HG03066 (cell line): ENCODE data around the gene ZFYVE28.

Source experiments
- ATAC-seq: cut with Tn5 transposase; IDR thresholded peaks from one replicate; pipeline ENCODE4 v1.9.1; 2021; ENCODE audit warnings: low read depth; ENCODE audit not compliant: unreplicated experiment

Gene ZFYVE28

DNA sequence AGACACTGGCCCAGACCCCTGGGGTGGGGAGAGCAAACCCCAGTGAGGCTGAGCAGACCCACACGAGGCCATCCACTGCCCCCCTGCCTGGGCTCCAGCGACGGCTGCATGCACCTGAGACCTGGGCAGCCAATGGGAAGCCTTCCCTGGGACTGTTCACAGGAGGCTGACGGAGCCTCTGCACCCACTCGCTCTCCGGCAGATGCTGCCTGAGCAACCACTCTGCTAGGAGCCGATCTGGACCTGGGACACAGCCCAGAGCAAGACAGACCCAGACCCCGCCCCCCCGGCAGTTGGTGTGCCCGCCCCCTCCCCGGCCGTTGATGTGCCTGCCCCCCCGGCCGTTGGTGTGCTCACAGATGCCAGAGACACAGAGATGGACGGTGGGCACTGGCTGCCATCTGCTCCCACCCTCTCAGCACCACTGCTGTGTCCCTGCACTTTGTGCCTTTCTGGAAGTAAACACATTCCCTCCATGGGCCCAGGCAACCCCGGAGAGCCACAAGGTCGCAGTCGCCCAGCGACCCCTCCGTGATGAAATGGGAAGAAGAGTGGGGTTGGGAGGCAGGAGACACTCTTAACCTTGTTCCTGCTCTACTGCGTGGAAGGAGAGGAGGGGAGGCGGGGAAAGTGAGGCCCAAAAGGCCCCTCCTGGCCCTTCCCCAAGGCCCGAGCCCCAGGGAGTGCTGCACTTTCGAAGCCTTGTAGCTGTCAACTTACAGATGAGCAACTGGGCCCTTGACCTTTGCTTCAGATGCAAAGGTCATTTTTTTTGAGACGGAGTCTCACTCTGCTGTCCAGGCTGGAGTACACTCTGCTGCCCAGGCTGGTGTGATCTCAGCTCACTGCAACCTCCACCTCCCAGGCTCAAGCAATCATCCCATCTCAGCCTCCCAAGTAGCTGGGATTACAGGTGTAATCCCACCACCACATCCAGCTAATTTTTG is 62.0 kb downstream of the ZFYVE28 start:
- no peak for ATAC-seq

DNA sequence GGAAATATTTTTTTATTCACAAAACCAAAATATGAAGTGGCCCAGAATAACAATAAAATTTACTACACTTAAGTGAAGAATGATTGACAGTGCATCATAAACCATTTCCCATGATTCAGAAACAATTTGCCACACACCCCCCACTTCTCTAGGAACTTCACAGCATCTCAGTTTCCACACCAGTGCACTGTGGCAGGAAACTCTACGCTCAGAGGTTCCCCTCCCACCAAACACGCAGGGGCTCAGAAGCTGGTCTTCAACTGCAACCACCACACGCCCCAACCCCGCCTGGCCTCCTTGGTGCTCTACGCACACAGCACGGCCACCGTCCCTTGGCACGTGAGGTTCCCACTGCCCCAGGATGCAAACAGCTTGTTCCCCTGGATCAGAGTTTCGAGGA is 63.7 kb downstream of the ZFYVE28 start:
- no peak for ATAC-seq

GRCh38 chr4:2354118-2354517 is 64.3 kb downstream of the ZFYVE28 start:
- ATAC-seq = no peak

DNA sequence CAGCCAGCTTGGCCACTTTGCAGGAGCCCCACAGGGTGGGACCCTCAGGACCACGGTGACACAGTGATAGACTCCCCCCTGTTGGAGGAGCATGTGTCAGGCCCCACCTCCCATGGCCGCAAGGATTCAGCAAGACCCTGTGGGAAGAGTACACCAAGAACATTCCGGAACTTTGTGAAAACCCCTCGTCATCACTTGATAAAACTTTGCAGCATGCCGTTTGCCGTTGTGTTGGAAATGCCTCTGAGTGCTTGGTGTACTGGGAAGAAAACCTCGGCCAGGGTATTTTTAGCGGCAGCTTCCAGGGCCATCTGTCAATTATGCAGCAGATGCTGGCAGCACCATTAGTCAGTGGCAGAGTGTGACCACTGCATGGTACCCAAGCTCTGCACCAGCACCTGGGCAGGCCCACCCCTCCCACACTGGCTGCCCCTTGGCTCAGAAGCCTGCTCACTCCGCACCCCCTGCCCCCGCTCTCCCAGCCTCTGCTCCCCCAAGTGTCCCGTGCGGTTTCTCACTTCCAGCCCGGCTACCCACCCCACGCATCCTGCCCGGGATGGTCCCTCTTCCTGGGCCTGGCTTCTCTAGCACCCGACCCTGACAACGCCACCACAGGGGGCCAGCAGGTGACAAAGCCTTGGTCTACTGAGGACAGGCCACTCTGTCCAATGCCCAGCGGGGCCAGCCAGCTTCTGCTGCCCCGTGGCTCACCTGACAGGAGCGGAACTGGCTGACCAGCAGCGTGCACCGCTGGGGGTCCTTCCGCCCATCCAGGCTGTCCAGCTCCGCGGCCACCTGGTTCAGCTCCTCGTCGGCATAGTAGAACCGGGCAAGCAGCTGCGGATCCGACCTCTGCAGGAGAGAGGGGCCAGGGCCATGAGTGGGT is 65.0 kb downstream of the ZFYVE28 start:
- no peak for ATAC-seq

- no peak for ATAC-seq
Observed at GRCh38 chr4:2352729-2353221, 65.7 kb downstream of the ZFYVE28 start.

DNA sequence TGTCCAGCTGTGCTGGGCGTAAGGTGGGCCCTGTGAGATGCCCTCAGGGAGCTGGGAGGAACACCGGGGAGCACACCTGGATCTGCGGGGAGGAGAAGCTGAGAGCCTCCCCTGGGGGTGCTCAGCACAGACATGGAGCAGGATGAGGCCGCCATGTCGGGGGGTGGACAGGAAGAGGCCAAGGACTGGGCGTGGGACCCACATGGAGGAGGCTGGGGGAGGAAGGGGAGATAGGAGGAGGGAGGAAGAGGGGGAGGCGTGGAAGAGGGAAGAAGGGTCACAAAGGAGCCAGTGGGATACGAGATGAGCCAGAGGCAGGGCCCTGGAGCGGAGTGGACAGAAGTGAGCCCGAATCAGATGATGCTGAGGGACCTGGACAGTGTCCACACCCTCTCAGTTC is 66.3 kb downstream of the ZFYVE28 start:
- ATAC-seq = no peak

DNA sequence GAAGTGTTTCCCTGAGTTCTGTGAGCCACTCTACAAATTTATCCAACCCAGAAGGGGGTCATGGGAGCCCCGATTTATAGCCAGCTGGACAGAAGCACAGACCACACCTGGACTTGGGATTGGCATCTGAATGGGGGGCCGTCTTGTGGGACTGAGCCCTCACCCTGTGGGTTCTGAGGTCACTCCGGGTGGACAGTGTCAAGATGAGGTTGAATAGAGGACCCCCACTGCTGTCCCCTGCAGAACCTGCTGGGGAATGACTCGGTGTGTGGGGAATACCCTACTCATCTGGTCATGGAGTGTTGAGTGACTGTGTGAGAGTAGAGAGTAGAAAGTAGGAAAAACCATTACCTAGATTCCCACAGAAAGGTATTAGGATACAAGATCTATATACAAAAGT is 67.5 kb downstream of the ZFYVE28 start:
- ATAC-seq = no peak

- ATAC-seq = no peak
Observed at GRCh38 chr4:2348786-2349185, 69.7 kb downstream of the ZFYVE28 start.

DNA sequence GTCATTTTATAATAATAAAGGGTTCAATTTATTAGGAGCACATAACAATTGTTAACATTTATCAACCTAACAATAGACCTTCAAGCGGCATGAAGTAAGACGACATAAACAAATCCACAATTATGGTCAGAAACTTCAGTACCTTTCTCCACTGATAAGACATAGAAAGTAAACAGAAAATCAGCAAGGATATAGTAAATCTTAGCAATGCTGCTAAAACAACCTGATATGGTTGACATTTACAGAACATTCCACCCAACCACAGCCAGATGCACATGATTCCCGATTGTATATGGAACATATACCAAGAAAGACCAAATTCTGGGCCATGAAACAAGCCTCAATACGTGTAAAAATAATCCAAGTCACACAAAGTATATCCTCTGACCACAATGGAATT is 71.3 kb downstream of the ZFYVE28 start:
- ATAC-seq = no peak

GRCh38 chr4:2343476-2343875 is 75.0 kb downstream of the ZFYVE28 start:
- no peak for ATAC-seq

GRCh38 chr4:2341911-2342652 is 76.4 kb downstream of the ZFYVE28 start:
- ATAC-seq = no peak

DNA sequence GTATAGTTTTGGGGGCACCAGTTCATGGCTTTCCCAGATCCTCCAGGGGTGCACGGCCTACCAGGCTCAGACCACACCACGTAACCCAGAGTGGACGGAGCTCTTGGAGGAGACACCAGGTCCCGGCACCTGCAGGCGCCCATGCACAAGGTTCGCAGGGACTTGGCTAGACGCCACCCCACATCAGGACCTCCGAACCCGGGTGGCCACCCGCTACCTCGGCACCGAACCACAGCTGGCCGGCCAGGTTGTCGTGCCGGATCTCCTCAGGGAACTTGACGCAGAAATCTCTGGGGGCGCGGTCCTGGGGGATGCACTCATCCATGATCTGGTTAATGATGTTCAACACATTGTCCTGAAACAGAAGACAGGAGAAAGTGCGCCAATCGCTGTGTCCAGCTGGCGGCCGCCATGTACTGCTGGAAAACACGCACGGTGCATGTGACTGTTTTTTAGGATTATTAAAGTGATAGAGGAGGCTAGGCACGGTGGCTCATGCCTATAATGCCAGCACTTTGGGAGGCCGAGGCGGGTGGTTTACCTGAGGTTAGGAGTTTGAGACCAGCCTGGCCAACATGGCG is 77.1 kb downstream of the ZFYVE28 start:
- ATAC-seq = no peak

GRCh38 chr4:2340272-2341061 is 78.0 kb downstream of the ZFYVE28 start:
- no peak for ATAC-seq

DNA sequence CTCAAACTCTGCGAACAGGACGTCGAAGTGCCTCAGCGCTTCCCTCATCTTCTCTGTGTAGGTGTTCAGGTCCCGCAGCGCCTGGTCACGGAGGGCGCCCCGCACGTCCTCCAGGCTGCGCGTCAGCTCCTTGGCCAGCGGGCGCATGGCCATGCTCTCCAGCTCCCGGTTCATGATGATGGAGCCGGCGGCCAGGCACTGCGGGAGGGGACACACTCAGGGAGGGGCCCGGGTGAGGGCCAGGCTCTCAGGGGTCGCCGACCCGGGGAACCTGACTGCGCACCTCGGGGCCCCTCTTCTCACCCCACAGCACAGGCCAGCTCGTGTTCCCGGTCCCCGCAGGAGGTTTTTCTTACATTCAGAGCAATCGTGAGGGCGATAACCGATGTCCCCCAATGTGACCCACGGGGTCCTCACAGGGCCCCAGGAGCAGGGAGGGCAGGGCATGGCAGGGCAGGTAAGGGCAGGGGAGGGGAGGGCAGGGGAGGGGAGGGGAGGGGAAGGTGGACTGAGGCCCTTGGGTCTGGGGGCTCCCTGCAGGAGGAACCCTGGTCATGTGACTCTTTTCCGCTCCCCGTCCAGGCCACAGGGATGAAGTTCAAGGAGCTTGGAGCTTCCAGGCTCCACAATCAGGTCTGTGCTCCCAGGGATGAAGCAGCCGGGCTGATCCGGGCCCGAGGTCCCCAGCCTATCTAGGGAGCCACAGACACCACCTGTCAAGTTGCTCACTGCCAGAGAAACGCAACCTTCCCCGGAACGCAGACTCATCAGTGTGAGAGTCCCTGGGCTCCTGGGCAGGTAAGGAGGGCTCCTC is 78.8 kb downstream of the ZFYVE28 start:
- ATAC-seq = no peak

DNA sequence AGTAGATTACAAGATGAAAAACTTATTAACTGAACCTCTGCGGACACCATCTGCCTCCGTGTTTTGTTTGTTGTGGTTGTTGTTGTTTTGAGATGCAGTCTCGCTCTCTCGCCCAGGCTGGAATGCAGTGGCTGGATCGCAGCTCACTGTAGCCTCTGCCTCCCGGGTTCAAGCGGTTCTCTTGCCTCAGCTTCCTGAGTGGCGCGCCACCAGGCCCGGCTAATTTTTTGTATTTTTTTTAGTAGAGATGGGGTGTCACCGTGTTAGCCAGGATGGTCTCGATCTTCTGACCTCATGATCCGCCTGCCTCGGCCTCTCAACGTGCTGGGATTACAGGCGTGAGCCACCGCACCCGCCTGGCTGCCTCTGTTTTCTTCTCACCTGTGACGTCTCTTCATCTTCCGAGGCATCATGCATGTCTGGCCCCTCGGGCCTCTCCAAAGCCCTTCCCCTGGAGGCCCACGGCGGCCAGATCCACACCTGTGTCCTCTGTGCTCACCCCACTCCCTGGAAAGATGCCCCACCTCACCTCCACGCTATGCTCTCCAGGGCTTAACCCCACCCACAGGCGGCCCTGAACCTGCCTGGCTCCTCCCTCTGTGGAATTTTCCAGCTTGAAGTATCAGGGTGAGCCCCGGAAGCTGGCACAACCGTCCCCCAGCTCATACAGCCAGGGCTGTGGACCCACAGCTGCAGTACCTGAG is 79.5 kb downstream of the ZFYVE28 start:
- no peak for ATAC-seq

DNA sequence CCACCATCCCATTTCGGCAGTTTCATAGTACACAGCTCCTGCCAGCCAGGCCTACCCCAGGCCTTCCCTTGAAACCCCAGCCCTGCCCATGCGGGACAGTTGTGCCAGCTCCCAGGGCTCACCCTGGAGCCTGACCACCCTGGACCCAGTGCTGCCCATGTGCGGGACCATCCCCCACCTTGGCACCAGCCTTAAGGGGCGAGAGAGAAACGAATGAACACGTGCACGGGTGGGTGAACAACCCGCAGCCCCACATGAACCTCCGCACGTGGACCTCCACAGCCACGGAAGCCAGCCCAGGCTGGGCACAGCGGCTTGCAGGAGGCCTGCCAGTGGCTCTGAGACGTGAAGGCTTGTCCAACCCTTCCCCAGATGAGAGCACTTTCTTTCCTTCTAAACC is 80.5 kb downstream of the ZFYVE28 start:
- ATAC-seq = no peak

DNA sequence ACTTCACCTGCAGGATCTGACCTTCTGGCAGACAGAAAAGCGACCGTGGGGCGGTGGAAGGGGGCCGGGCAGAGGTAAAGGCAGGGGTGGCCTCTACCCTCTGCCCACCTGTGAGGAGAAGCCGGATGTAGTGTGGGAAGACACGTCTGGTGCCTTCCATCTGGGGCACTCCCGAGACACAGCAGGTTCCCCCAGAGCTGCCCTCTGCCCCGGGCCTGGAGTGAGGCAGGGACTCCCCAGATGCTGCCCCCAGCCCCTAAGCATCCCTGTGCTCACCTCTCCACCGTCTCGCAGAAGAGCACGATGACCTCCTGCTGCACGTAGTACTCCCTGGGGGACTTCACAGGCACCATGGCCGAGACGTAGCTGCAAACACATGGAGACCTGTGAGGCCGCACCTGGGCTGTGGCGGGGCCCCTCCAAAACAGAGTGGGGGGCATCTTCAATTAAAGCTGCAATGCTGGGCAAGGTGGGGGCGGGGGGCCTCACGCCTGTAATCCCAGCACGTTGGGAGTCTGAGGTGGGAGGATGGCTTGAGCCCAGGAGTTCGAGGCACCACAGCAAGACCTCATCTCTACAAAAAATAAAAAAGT is 81.2 kb downstream of the ZFYVE28 start:
- no peak for ATAC-seq

DNA sequence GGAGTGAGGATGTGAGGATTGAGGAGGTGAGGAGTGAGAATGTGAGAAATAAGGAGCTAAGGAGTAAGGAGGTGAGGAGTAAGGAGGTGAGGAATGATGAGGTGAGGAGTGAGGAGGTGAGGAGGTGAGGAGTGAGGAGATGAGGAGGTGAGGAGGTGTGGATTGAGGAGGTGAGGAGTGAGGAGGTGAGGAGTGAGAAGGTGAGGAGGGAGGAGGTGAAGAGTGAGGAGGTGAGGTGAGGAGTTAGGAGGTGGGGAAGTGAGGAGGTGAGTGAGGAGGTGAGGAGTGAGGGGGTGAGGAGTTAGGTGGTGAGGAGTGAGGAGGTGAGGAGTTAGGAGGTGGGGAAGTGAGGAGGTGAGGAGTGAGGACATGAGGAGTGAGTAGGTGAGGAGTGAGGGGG is 81.8 kb downstream of the ZFYVE28 start:
- ATAC-seq = no peak
